HG03103 (cell line): ENCODE measurements around the gene PRKAR2B.
"Not testable (repeated sequence)": the region's sequence is repeated elsewhere in the genome, so short reads cannot be mapped to it uniquely, and the experiment has no call there.

Source experiments
- ATAC-seq: cut with Tn5 transposase; IDR thresholded peaks from one replicate; pipeline ENCODE4 v1.9.1; 2021; ENCODE audit warnings: low read depth; ENCODE audit not compliant: unreplicated experiment

PRKAR2B gene

GRCh38 chr7:107047902-107048782, 3.6 kb downstream of the PRKAR2B start:
- ATAC-seq: no peak

GRCh38 chr7:107048783-107049418, 4.4 kb downstream of the PRKAR2B start:
- ATAC-seq: no peak

- no peak for ATAC-seq
Observed at GRCh38 chr7:107049480-107049879, 5.0 kb downstream of the PRKAR2B start.

GRCh38 chr7:107049971-107050532, 5.5 kb downstream of the PRKAR2B start:
- ATAC-seq: no peak

- ATAC-seq: no peak
Observed at GRCh38 chr7:107051376-107051775, 6.9 kb downstream of the PRKAR2B start.

- ATAC-seq: not testable (repeated sequence)
Observed at GRCh38 chr7:107054965-107055364, 10.5 kb downstream of the PRKAR2B start.

- not testable (repeated sequence) for ATAC-seq
Observed at GRCh38 chr7:107056058-107056457, 11.6 kb downstream of the PRKAR2B start.

GRCh38 chr7:107056728-107057473, 12.4 kb downstream of the PRKAR2B start:
- ATAC-seq: no peak

GRCh38 chr7:107057474-107057833, 12.9 kb downstream of the PRKAR2B start:
- ATAC-seq: no peak

- ATAC-seq: no peak
Observed at GRCh38 chr7:107059468-107059867, 15.0 kb downstream of the PRKAR2B start.

GRCh38 chr7:107063245-107064120, 19.0 kb downstream of the PRKAR2B start:
- no peak for ATAC-seq

GRCh38 chr7:107064255-107064654, 19.8 kb downstream of the PRKAR2B start:
- ATAC-seq: no peak

- ATAC-seq: no peak
Observed at GRCh38 chr7:107065929-107066247, 21.4 kb downstream of the PRKAR2B start.

- ATAC-seq: no peak
Observed at GRCh38 chr7:107068156-107068555, 23.7 kb downstream of the PRKAR2B start.

GRCh38 chr7:107069457-107069856, 25.0 kb downstream of the PRKAR2B start:
- no peak for ATAC-seq

- ATAC-seq: no peak
Observed at GRCh38 chr7:107070710-107071109, 26.2 kb downstream of the PRKAR2B start.

GRCh38 chr7:107071129-107071528, 26.6 kb downstream of the PRKAR2B start:
- ATAC-seq: no peak

- ATAC-seq: no peak
Observed at GRCh38 chr7:107072133-107072532, 27.6 kb downstream of the PRKAR2B start.

GRCh38 chr7:107075863-107076574, 31.5 kb downstream of the PRKAR2B start:
- no peak for ATAC-seq
